HG02642 (cell line): ENCODE data around the gene GADD45GIP1.
"Not testable (repeated sequence)": the region's sequence is repeated elsewhere in the genome, so short reads cannot be mapped to it uniquely, and the experiment has no call there.

ENCODE experiments used
- ATAC-seq: cut with Tn5 transposase; IDR thresholded peaks from one replicate; pipeline ENCODE4 v1.9.1; 2021; ENCODE audit warnings: mild to moderate bottlenecking; ENCODE audit not compliant: unreplicated experiment, poor library complexity

GADD45GIP1 gene

GRCh38 chr19:12944104-12944674 lies 12.8 kb downstream of the GADD45GIP1 start:
- ATAC-seq = no peak

DNA sequence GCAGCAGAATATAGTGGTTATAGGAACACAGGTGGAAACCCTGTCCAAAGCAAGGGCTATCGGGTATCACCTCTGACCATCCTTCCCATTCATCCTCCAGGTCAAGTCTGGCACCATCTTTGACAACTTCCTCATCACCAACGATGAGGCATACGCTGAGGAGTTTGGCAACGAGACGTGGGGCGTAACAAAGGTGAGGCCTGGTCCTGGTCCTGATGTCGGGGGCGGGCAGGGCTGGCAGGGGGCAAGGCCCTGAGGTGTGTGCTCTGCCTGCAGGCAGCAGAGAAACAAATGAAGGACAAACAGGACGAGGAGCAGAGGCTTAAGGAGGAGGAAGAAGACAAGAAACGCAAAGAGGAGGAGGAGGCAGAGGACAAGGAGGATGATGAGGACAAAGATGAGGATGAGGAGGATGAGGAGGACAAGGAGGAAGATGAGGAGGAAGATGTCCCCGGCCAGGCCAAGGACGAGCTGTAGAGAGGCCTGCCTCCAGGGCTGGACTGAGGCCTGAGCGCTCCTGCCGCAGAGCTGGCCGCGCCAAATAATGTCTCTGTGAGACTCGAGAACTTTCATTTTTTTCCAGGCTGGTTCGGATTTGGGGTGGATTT lies 13.5 kb downstream of the GADD45GIP1 start:
- no peak for ATAC-seq

- no peak for ATAC-seq
Observed at GRCh38 chr19:12940897-12941296, 16.1 kb downstream of the GADD45GIP1 start.

- ATAC-seq = no peak
Observed at GRCh38 chr19:12939975-12940423, 17.0 kb downstream of the GADD45GIP1 start.

DNA sequence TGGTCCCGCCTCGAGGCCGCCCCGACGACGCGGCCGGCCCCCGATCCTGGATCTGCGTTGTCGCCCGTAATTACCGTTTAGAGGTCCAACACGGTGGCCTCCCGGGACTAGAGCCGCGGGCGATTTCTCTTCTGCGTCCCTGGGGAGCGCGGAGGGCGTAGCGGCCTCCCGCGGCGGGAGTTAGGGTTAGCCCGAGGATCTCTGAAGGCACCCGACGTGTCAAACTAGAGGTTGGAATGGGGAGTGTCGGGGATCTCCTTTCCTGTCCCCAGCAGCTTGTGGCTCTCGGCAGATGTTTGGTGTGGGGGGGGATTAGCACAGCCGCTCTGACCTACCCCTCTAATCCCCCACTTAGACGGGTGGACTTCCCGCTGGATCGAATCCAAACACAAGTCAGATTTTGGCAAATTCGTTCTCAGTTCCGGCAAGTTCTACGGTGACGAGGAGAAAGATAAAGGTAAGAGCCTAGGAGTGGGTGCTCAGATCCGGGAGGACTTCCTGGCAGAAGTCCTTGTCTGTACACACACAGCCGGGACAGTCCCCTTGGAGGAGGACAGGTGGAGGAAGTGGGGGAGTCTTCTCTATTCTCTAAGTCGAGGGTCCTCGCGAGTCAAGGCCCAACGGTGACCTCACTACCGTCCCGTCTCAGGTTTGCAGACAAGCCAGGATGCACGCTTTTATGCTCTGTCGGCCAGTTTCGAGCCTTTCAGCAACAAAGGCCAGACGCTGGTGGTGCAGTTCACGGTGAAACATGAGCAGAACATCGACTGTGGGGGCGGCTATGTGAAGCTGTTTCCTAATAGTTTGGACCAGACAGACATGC lies 18.0 kb downstream of the GADD45GIP1 start:
- ATAC-seq = no peak

DNA sequence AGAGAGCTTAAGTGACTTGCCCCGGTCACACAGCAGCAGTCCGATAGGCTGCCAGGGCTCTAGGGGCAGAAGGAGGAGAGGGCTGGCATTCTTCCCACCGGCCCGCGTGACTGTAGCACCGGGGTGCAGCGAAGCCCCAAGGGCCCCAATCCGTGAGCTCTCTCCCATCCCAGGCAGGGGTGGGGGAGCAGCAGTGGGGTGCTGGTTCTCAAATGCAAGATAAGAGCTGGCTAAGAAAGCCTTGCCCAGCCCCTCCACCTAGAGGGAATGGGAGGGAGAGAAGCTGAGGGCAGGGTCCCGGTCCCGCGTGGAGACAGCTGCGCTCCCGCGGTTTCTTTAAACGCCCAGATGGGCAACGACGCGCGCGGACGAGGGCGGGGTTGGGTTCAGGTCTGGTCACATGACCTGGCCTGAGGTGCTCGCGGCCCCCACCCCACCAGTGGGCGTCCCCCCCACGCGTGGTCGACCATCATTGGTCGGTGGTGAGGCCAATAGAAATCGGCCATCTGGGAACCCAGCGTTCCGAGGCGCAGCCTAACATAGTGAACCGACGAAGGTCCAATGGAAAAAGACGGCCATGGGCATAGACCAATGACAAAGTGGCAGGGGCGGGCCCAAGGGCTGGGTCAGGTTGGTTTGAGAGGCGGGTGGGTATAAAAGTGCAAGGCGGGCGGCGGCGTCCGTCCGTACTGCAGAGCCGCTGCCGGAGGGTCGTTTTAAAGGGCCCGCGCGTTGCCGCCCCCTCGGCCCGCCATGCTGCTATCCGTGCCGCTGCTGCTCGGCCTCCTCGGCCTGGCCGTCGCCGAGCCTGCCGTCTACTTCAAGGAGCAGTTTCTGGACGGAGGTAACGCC lies 18.9 kb downstream of the GADD45GIP1 start, which contains the start of gene CALR:
TSS of gene CALR (plus strand) at position 683 of the 852 bp plus-strand sequence. CDS start at position 754, 71 bp downstream.
- ATAC-seq = peak; percentile 86

DNA sequence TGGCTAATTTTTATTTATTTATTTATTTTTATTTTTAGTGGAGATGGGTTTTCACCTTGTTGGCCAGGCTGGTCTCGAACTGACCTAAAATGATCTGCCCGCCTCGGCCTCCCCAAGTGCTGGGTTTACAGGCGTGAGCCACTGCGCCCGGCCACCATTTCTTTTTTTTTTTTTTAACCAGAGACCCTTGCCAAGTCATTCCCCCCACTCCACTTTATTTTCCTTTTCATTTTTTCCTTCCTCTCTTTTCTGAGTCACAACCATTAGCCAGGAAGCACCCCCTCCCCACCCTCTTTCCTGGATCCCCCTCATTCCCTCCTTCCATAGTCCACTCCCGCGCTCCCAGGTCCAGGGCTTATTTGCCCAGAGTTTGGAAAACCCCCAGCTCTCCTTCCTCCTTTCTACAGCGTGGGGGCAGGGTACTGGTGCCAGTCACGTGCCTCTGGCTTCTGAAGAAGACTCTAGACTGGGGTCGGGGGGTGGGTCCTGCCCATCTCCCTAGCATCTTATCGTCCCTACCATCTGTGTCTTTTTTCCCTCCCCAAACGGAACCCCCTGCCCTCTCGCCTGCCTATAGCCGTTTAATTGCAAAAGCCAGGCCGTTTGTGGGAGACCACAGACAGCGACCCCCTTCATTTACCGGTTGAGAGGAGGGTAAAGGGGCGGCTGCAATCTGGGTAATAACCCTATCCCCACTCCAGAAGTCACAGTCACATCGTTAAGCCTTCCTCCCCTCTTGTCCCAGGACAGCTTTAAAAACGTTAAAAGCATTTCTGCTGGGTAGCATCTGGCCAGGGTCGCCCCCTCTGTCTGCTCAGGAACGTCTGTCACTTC lies 19.7 kb downstream of the GADD45GIP1 start:
- no peak for ATAC-seq

DNA sequence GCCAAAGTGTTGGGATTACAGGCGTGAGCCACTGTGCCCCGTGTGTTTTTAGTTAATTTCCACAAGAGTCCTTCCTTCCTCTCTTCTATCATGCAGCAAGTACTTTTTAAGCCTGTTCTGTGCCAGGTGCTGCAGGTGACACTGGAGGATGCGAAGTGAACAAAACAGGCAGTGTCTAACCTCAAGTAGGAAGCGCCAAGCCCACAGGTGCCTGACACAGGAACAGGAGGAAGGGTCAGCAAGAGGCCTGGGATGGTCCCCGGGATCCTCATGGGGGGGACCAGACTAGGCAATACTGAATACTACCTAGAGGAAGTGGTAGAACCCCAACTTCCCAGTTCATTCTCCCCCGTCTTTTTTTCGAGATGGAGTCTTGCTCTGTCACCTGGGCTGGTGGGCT lies 20.4 kb downstream of the GADD45GIP1 start:
- ATAC-seq = no peak

DNA sequence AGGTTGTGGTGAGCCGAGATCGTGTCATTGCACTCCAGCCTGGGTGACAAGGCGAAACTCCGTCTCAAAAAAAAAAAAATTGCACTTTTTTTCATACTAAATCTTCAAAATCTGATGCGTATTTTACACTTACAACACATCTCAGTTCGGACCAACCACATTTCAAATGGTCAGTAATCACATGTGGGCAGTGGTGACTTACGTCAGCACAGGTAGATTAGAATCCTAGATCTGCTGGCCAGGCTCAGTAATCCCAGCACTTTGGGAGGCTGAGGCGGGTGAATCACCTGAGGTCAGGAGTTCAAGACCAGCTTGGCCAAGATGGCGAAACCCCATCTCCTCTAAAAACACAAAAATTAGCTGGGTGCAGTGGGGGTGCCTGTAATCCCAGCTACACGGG lies 22.0 kb downstream of the GADD45GIP1 start:
- no peak for ATAC-seq

GRCh38 chr19:12933287-12934072 lies 23.5 kb downstream of the GADD45GIP1 start, which contains the start of gene FARSA:
TSS of gene FARSA (minus strand) at chr19:12933711. CDS start at chr19:12933696, 15 bp downstream.
- ATAC-seq = peak; percentile 44

GRCh38 chr19:12932392-12933286 lies 24.4 kb downstream of the GADD45GIP1 start:
- no peak for ATAC-seq

- no peak for ATAC-seq
Observed at GRCh38 chr19:12930002-12930645, 26.9 kb downstream of the GADD45GIP1 start.

DNA sequence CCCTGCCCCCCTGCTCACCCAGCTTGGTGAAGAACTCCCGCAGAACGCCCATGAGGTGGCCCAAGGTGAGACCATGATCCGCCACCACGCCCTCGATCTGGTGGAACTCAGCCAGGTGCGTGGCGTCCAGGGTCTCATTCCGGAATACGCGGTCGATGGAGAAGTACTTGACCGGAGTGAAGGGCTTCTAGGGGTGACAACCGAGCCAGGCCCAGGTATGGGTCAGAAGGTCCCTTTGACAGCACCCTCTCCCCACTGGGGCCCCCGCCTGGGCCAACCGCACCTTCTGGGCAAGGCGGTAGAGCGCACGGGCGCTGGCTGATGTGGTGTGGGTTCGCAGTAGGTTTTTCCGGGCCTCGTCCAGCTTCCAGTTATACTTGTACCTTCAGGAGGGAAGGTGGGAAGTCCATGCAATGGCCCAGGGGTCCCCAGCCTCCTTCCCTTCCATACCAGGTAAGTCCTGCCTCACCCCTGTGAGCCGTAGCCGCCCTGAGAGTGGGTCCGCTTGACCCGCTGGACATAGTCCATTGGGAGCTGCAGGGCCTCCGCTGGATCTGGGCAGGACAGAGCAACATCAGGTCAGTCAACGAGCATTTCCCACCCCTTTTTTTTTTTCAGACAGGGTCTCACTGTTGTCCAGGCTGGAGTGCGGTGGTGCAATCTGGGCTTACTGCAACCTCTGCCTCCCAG lies 32.3 kb downstream of the GADD45GIP1 start:
- ATAC-seq = no peak

DNA sequence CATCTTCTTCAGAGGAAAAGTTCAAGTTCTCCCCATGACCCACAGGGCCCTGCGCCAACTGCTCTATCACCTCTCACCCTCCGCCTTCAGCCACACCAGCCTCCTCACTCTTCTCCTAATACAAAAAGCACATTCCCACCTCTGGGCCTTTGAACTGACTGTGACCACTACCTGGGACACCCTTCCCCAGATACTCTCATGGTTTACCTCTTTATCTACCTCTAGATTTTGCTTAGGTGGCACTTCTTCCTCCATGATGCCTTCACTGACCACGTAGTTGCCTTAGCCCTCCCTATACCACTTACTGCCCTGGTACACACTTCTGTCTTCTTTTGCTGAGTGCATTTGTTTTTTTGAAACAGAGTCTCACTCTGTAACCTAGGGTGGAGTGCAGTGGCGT lies 34.1 kb downstream of the GADD45GIP1 start:
- no peak for ATAC-seq

DNA sequence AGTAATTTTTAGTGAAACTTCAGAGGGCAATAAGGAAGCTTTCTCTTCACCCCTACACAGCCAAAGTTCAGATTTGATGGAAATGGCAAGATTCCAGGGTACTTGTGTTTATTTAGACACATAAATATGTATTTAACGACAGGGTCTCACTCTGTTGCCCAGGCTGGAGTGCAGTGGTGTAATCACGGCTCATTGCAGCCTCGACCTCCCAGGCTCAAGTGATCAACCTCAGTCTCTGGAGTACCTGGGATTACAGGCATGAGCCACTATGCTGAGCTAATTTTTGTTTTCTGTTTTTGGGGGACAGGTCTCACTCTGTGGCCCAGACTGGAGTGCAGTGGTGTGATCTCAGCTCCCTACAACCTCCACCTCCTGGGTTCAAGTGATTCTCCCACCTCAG lies 36.0 kb downstream of the GADD45GIP1 start:
- ATAC-seq = no peak

- ATAC-seq = no peak
Observed at GRCh38 chr19:12918253-12918652, 38.8 kb downstream of the GADD45GIP1 start.

GRCh38 chr19:12915860-12916259 lies 41.2 kb downstream of the GADD45GIP1 start:
- not testable (repeated sequence) for ATAC-seq
